ENCODE results near the gene VAV3. TPM values are rescaled to one million over a fixed set of nuclear protein-coding genes. Genes with fewer than 3 reads are reported as not detected.
"Not testable (repeated sequence)": the region's sequence is repeated elsewhere in the genome, so short reads cannot be mapped to it uniquely, and the experiment has no call there.

Gene VAV3
- total RNA-seq, 2 experiments from 2014 or later, result 1.3 to 1.9 TPM

DNA sequence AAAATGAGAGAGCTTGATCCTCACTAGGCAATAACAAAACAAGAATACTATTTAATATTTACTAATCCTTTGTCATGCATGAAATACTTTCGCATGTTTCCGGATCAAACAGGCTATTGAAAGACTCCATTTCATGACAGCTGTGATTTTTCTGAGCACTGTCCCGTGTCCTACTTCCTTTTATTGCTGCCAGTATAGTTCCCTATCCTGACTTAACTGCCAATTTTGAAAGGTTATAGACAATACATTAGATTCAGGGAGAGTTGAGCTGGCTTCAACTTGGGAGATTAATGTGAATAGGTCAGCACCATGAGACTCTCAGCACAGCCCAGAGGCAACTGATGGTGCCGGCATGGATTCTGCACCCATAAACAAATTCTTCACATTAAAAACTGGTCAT is 225.8 kb downstream of the VAV3 start:
- H3K36me3 Mint-ChIP-seq (ENCODE audit: low read depth), result no peaks in the 10 kb centered on the region
- ChIA-PET CTCF (no interaction called here), POLR2A (no interaction called here)
- no peak overlapping the region for H3K27ac Mint-ChIP-seq
- H3K4me1 Mint-ChIP-seq, result no peaks in the 10 kb centered on the region
- no peaks in the 10 kb centered on the region for H3K9me3 Mint-ChIP-seq (ENCODE audit: low read depth)
- intact Hi-C loops (cut with DNase I, micrococcal nuclease), result no loop called here
- H3K4me3 Mint-ChIP-seq, result no peak overlapping the region
- no peaks in the 10 kb centered on the region for H3K27me3 Mint-ChIP-seq
- ATAC-seq (no peak), DNase-seq (no peak)

- DNase-seq; H3K4me1 Mint-ChIP-seq; CTCF ChIA-PET; H3K9me3 Mint-ChIP-seq (ENCODE audit: low read depth); H3K4me3 Mint-ChIP-seq; H3K36me3 Mint-ChIP-seq (ENCODE audit: low read depth); H3K27me3 Mint-ChIP-seq; POLR2A ChIA-PET; H3K27ac Mint-ChIP-seq; intact Hi-C loops (cut with DNase I, micrococcal nuclease); ATAC-seq: not testable (repeated sequence)
Measured at GRCh38 chr1:107733401-107733800, 231.6 kb downstream of the VAV3 start.

DNA sequence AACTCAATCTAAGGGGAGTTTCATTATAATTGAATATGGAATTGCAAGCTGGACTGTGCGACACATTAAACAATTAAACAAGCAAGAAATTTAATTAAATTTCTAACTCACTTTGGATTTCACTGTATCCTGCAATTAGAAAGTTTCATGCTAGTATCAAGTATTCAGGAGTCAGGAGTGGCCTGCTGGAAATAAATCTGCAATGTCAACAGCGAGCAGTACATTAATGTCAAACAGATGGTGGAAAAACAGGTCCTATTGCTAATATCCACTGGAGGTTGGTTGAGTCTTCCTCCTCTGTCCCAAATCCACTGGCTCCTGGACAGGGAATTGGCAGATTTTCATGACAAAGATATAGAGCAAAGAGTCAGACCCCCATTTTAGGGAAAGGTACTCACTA is 237.1 kb downstream of the VAV3 start:
- DNase-seq, result no peak
- Mint-ChIP-seq H3K4me1 (no peaks in the 10 kb centered on the region), H3K9me3 (ENCODE audit: low read depth) (no peaks in the 10 kb centered on the region), H3K27ac (no peak overlapping the region), H3K36me3 (ENCODE audit: low read depth) (no peaks in the 10 kb centered on the region), H3K27me3 (no peaks in the 10 kb centered on the region), H3K4me3 (no peak overlapping the region)
- ChIA-PET POLR2A (no interaction called here), CTCF (no interaction called here)
- no peak for ATAC-seq
- intact Hi-C loops (cut with DNase I, micrococcal nuclease), result no loop called here

- ATAC-seq, result no peak
Measured at GRCh38 chr1:107726860-107727259, 238.1 kb downstream of the VAV3 start.

DNA sequence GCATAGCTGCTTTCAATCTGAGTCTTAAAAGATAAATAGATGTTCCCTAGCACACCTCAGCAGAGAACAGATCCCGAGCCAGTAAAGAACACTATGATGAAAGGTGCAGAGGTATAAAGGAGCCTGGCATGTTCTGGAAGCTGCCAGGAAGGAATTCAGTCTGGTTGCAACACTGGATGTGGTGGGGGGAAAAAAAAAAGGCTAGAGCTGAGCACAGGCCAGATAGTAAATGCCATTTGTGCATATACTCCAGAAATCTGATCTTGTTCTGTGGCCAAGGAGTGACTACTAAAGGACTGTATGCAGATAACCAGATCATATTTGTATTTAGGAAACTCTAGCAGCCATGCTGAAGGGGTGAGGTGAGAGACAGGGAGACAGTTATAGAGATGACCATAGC is 240.3 kb downstream of the VAV3 start:
- Mint-ChIP-seq H3K36me3 (ENCODE audit: low read depth) (no peaks in the 10 kb centered on the region), H3K27me3 (no peaks in the 10 kb centered on the region), H3K4me3 (no peak overlapping the region), H3K27ac (no peak overlapping the region), H3K9me3 (ENCODE audit: low read depth) (no peaks in the 10 kb centered on the region), H3K4me1 (no peaks in the 10 kb centered on the region)
- ATAC-seq, result no peak
- intact Hi-C loops (cut with DNase I, micrococcal nuclease), result no loop called here
- ChIA-PET CTCF (no interaction called here), POLR2A (no interaction called here)
- DNase-seq, result no peak

More at GRCh38 chr1:107726860-107727259, 238.1 kb downstream of the VAV3 start:
- ChIA-PET CTCF (no interaction called here), POLR2A (no interaction called here)
- Mint-ChIP-seq H3K9me3 (ENCODE audit: low read depth) (no peaks in the 10 kb centered on the region), H3K36me3 (ENCODE audit: low read depth) (no peaks in the 10 kb centered on the region), H3K4me3 (no peak overlapping the region), H3K27ac (no peak overlapping the region), H3K27me3 (no peaks in the 10 kb centered on the region), H3K4me1 (no peaks in the 10 kb centered on the region)
- intact Hi-C loops (cut with DNase I, micrococcal nuclease), result no loop called here
- no peak for DNase-seq

DNA sequence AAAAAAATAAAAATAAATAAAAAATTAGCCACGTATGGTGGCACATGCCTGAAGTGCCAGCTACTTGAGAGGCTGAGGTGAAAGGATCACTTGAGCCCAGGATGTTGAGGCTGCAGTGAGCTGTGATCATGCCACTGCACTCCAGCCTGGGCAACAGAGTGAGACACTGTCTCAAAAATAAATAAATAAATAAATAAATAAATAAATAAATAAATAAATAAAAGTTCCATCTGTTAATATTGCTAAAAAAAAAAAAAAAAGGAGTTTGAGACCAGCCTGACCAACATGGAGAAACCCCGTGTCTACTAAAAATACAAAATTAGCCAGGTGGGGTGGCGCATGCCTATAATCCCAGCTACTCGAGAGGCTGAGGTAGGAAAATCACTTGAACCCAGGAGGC is 244.8 kb downstream of the VAV3 start:
- H3K36me3 Mint-ChIP-seq (ENCODE audit: low read depth); H3K27me3 Mint-ChIP-seq; H3K27ac Mint-ChIP-seq; H3K9me3 Mint-ChIP-seq (ENCODE audit: low read depth); ATAC-seq; DNase-seq; CTCF ChIA-PET; H3K4me3 Mint-ChIP-seq; POLR2A ChIA-PET; intact Hi-C loops (cut with DNase I, micrococcal nuclease); H3K4me1 Mint-ChIP-seq: not testable (repeated sequence)

DNA sequence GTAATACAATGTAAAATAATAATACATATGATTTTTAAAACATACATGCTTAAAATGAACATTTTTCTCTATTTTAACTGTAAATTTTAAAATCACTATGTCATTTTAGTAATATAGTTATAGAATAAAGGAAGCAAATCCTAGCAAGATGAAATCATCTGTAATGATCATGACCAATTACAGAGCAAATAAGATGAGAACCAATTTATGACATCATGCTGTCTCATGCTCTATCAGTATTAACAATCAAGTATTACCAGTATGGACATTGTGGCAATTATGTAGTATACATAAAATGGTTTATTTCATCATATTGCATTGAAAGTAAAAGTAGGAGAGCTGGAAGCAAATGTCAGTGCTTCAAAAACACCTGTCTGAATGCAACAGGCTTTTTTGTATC is 255.0 kb downstream of the VAV3 start:
- POLR2A ChIA-PET, result no interaction called here
- ATAC-seq, result no peak

GRCh38 chr1:107707111-107707510 is 257.9 kb downstream of the VAV3 start:
- no peak for ATAC-seq
- peaks cover 3% of the 10 kb centered on the region for H3K9me3 Mint-ChIP-seq (ENCODE audit: low read depth)
- no peaks in the 10 kb centered on the region for H3K4me1 Mint-ChIP-seq
- H3K36me3 Mint-ChIP-seq (ENCODE audit: low read depth), result peaks cover 4% of the 10 kb centered on the region
- CTCF ChIA-PET, result no interaction called here
- H3K27me3 Mint-ChIP-seq, result no peaks in the 10 kb centered on the region
- DNase-seq, result no peak
- no peak overlapping the region for H3K4me3 Mint-ChIP-seq
- POLR2A ChIA-PET, result no interaction called here
- intact Hi-C loops (cut with DNase I, micrococcal nuclease), result no loop called here
- no peak overlapping the region for H3K27ac Mint-ChIP-seq

More for the DNA sequence above, 255.0 kb downstream of the VAV3 start:
- intact Hi-C loops (cut with DNase I, micrococcal nuclease), result no loop called here
- H3K4me1 Mint-ChIP-seq, result no peaks in the 10 kb centered on the region
- no peak overlapping the region for H3K27ac Mint-ChIP-seq
- CTCF ChIA-PET, result no interaction called here
- H3K4me3 Mint-ChIP-seq, result no peak overlapping the region
- DNase-seq, result no peak
- peaks cover 5% of the 10 kb centered on the region for H3K9me3 Mint-ChIP-seq (ENCODE audit: low read depth)
- no peaks in the 10 kb centered on the region for H3K36me3 Mint-ChIP-seq (ENCODE audit: low read depth)
- H3K27me3 Mint-ChIP-seq, result no peaks in the 10 kb centered on the region

GRCh38 chr1:107706182-107706581 is 258.8 kb downstream of the VAV3 start:
- Mint-ChIP-seq H3K9me3 (ENCODE audit: low read depth) (peaks cover 3% of the 10 kb centered on the region), H3K4me1 (no peaks in the 10 kb centered on the region), H3K4me3 (no peak overlapping the region), H3K27ac (no peak overlapping the region), H3K27me3 (no peaks in the 10 kb centered on the region), H3K36me3 (ENCODE audit: low read depth) (peaks cover 4% of the 10 kb centered on the region)
- CTCF ChIA-PET, result no interaction called here
- no peak for DNase-seq
- ATAC-seq, result no peak
- intact Hi-C loops (cut with DNase I, micrococcal nuclease), result no loop called here
- POLR2A ChIA-PET, result no interaction called here

DNA sequence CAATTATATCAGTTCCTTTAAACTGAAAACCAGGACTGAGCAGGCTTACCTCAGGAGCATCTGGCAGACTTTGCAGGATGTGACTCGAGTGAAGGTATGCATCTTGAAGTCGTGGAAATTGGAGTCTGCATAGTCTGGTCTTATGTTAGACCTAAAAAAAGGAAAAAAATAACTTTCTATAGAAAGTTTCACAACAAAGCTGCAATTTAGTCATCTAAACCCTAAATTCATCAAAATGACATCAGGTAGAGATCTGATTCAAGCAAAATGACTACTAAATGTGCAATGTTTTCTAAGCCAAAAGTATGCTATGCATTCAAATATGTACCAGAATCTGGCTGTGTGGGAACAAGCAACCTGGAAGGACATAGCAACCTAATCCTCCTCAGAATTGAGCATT is 260.1 kb downstream of the VAV3 start:
- no peaks in the 10 kb centered on the region for H3K9me3 Mint-ChIP-seq (ENCODE audit: low read depth)
- H3K4me3 Mint-ChIP-seq, result no peak overlapping the region
- no peak for DNase-seq
- CTCF ChIA-PET, result no interaction called here
- no peak overlapping the region for H3K27ac Mint-ChIP-seq
- H3K4me1 Mint-ChIP-seq, result no peaks in the 10 kb centered on the region
- ATAC-seq, result no peak
- H3K27me3 Mint-ChIP-seq, result no peaks in the 10 kb centered on the region
- intact Hi-C loops (cut with DNase I, micrococcal nuclease), result no loop called here
- H3K36me3 Mint-ChIP-seq (ENCODE audit: low read depth), result peaks cover 4% of the 10 kb centered on the region
- POLR2A ChIA-PET, result no interaction called here

DNA sequence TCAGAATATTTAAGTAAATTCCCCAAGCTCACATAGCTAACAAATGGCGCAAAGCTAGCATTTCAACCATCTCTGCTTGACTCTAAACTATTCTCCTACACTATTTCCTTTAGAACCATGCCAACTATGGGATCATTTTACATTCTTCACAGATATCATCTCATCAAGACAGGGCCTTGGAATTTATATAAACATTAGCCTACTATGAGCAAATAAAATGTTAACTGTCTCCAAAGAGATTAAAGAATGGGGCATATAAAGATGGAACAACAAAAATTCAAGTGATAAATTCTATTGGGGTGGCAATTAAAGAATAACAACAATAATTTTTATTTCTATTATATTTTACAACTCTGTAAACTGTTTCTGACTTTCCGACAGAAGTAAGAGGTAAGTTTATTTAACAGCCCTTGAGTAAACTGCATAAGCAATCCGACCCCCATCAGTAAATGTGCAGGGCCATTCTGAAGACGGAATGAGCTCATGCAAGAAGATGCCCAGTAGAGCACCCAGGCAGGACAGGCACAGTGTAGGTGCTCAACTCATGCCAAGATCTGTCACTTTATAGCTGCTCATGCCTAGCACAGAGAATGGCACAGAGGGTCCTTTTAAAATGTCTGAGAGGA is 261.9 kb downstream of the VAV3 start:
- no peak overlapping the region for H3K27ac Mint-ChIP-seq
- intact Hi-C loops (cut with DNase I, micrococcal nuclease), result no loop called here
- POLR2A ChIA-PET, result no interaction called here
- H3K36me3 Mint-ChIP-seq (ENCODE audit: low read depth), result peaks cover 4% of the 10 kb centered on the region
- H3K9me3 Mint-ChIP-seq (ENCODE audit: low read depth), result no peaks in the 10 kb centered on the region
- DNase-seq, result no peak
- ATAC-seq, result no peak
- H3K4me1 Mint-ChIP-seq, result no peaks in the 10 kb centered on the region
- no peaks in the 10 kb centered on the region for H3K27me3 Mint-ChIP-seq
- H3K4me3 Mint-ChIP-seq, result no peak overlapping the region
- CTCF ChIA-PET, result no interaction called here

GRCh38 chr1:107700651-107701050 is 264.3 kb downstream of the VAV3 start:
- intact Hi-C loops (cut with DNase I, micrococcal nuclease); POLR2A ChIA-PET: not testable (repeated sequence)

DNA sequence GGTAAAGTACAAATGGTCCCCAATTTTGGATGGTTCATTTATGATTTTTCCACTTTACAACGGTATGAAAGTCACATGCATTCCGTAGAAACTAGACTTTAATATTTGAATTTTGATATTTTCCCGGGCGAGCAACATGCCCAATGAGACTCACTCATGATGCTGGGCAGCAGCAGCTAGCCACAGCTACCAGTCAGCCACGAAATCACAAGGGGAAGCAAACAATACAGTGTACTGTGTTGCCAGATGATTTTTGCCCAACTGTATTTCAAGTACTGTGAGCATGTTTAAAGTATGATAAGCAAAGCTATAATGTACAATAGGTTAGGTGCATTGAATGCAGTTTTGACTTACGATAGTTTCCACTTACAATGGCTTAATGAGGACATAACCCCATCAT is 266.8 kb downstream of the VAV3 start:
- ChIA-PET POLR2A (no interaction called here), CTCF (no interaction called here)
- Mint-ChIP-seq H3K36me3 (ENCODE audit: low read depth) (no peaks in the 10 kb centered on the region), H3K27me3 (no peaks in the 10 kb centered on the region), H3K9me3 (ENCODE audit: low read depth) (no peaks in the 10 kb centered on the region), H3K4me3 (no peak overlapping the region), H3K4me1 (no peaks in the 10 kb centered on the region), H3K27ac (no peak overlapping the region)
- intact Hi-C loops (cut with DNase I, micrococcal nuclease), result no loop called here
- DNase-seq, result no peak
- no peak for ATAC-seq

More at GRCh38 chr1:107700651-107701050, 264.3 kb downstream of the VAV3 start:
- ATAC-seq; H3K4me3 Mint-ChIP-seq; H3K36me3 Mint-ChIP-seq (ENCODE audit: low read depth); CTCF ChIA-PET; H3K27me3 Mint-ChIP-seq; DNase-seq; H3K9me3 Mint-ChIP-seq (ENCODE audit: low read depth); H3K27ac Mint-ChIP-seq; H3K4me1 Mint-ChIP-seq: not testable (repeated sequence)
